Colonic mucosa (tissue), 4 donors: ENCODE measurements around the gene TTC28. TPM values are rescaled to one million over a fixed set of nuclear protein-coding genes. Genes with fewer than 3 reads are reported as not detected.

Experiments used
- DNase-seq: peaks from one replicate; pipeline ENCODE4 v3.0.0-alpha.2; 2020
- H3K27ac ChIP-seq: fragments of 200-600 bp; one replicate; pipeline ENCODE4 v1.8.0; 2021
- H3K27me3 ChIP-seq: fragments of 200-600 bp; one replicate; pipeline ENCODE4 v1.8.0; 2021
- H3K36me3 ChIP-seq: fragments of 200-600 bp; one replicate; pipeline ENCODE4 v1.8.0; 2021
- H3K4me1 ChIP-seq: fragments of 200-600 bp; one replicate; pipeline ENCODE4 v1.8.0; 2021; ENCODE audit warnings: mild to moderate bottlenecking
- H3K4me3 ChIP-seq: fragments of 200-600 bp; one replicate; pipeline ENCODE4 v1.8.0; 2021
- H3K9ac ChIP-seq, 2 donors: one replicate each; pipeline ENCODE4 v1.7.0; 2013; ENCODE audit warnings: control low read depth in 2 of 2, low read depth in 2 of 2, low read length in 2 of 2
- H3K9me3 ChIP-seq: fragments of 200-600 bp; one replicate; pipeline ENCODE4 v1.8.0; 2021
- intact Hi-C: fragments of 100-400 bp; cut with DNase I; formaldehyde crosslinking; loops from one replicate; pipeline ENCODE4 v1.14.1; 2022
- total RNA-seq, 2 donors: library from RNA; stranded (reverse); fragmentation: NEBNext Ultra II Directional in 1 of 2; extraction: Animal tissue kit (Norgen Biotek cat#: 25700) in 1 of 2; gene quantifications; one replicate each; pipeline ENCODE4 v1.2.1, GENCODE V29; 2021
- TF ChIP-seq, protein P1 (sequence below): fragments of 200-600 bp; IDR thresholded peaks from one replicate; pipeline ENCODE4 v1.8.0; 2022; ENCODE audit warnings: antibody characterized with exemption, mild to moderate bottlenecking
- donor health status: healthy.
- donor health status: DM: no; HTN: no; CAD: no.
- donor health status: DM: no; HTN: no; CAD: no.

The TTC28 gene
- total RNA-seq, 2 donors from 2014 or later = 6.6 to 9.2 TPM

DNA sequence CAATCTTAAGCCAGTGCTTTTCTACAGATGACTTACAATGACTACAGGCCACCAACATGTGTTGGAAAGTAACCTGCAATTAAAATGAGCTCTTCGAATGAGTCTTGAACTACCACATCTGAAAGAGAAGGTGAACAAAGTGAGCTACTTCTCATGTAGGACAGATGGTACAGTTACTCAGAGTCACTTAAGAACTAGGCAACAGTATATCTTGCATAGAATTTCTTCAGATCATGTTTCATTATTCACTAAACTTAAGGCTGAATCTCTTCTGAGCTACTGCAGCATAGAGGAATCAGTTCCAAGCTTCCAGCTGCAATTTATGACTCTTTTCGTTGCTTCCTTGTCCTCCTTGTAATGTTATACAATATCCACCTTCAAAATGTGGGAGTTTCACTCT is 270.9 kb downstream of the TTC28 start:
- DNase-seq = no peak
- no peaks in the 10 kb centered on the region for H3K4me1 ChIP-seq
- no peak overlapping the region for H3K4me3 ChIP-seq
- intact Hi-C loops = no loop called here
- no peaks in the 10 kb centered on the region for H3K9me3 ChIP-seq
- H3K27me3 ChIP-seq = no peaks in the 10 kb centered on the region
- H3K27ac ChIP-seq = no peak overlapping the region
- TF ChIP-seq, protein P1, sequence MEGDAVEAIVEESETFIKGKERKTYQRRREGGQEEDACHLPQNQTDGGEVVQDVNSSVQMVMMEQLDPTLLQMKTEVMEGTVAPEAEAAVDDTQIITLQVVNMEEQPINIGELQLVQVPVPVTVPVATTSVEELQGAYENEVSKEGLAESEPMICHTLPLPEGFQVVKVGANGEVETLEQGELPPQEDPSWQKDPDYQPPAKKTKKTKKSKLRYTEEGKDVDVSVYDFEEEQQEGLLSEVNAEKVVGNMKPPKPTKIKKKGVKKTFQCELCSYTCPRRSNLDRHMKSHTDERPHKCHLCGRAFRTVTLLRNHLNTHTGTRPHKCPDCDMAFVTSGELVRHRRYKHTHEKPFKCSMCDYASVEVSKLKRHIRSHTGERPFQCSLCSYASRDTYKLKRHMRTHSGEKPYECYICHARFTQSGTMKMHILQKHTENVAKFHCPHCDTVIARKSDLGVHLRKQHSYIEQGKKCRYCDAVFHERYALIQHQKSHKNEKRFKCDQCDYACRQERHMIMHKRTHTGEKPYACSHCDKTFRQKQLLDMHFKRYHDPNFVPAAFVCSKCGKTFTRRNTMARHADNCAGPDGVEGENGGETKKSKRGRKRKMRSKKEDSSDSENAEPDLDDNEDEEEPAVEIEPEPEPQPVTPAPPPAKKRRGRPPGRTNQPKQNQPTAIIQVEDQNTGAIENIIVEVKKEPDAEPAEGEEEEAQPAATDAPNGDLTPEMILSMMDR = no peak
- no peaks in the 10 kb centered on the region for H3K36me3 ChIP-seq
- H3K9ac ChIP-seq = no peak overlapping the region

DNA sequence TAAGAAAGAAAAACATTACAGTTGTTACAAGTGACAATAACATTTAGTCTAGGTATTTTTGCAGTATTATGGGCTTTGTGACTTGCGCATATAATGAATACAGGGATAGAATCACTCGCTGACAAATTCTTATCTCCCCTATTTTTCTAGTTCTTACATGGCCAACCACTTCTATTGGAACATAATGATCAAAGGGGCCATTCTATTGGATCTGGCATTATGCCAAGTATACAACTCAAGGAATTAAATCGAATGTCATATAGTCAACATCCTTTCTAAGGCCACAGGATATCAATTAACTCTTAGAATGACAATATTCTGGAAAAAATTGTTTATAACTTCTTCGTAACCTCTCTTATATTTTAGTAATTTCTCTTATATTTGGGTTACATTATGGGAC is 272.0 kb downstream of the TTC28 start:
- no peaks in the 10 kb centered on the region for H3K9me3 ChIP-seq
- H3K27me3 ChIP-seq = no peaks in the 10 kb centered on the region
- intact Hi-C loops = no loop called here
- H3K36me3 ChIP-seq = no peaks in the 10 kb centered on the region
- no peak overlapping the region for H3K27ac ChIP-seq
- no peak overlapping the region for H3K9ac ChIP-seq
- TF ChIP-seq, protein P1 = no peak
- no peak for DNase-seq
- no peak overlapping the region for H3K4me3 ChIP-seq
- H3K4me1 ChIP-seq = no peaks in the 10 kb centered on the region

DNA sequence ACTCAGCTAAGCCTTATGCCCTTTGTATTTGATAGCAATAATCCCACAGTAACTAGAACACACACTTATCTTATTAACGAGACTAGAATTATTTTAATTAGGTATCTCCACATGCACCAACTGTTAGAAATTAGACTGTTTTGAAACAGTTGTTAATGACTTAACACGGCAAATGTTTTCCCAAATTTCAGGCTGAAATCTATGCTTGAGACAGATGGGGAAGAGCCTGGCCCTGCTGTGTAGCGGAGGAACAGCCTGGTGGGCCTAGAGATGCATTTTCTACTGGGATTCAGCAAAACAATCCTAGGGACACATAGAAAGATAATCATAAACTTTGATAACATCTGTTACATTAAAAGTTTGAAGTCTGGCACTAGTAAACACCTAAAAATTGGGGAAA is 273.4 kb downstream of the TTC28 start:
- no peak for DNase-seq
- Histone ChIP-seq H3K9ac (no peak overlapping the region), H3K4me3 (no peak overlapping the region), H3K27ac (no peak overlapping the region), H3K9me3 (no peaks in the 10 kb centered on the region), H3K27me3 (no peaks in the 10 kb centered on the region), H3K4me1 (no peaks in the 10 kb centered on the region), H3K36me3 (no peaks in the 10 kb centered on the region)
- intact Hi-C loops = no loop called here
- TF ChIP-seq, protein P1 = no peak

DNA sequence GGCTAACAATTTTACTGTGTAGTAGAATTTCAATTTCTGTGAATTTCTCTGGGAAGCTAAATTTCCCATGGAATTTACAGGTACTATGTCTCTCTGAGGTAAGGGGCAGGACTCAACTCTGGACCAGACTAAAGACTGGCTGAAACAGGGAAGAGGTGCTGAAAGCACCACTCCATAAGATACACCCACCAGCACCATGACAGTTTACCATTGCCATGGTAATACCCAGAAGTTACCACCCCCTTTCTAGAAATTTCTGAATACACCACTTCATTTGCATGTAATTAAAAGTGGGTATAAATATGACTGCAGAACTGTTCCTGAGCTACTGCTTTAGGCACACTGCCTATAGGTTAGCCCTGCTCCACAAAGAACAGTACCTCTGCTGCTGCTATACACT is 274.1 kb downstream of the TTC28 start:
- H3K9me3 ChIP-seq = no peaks in the 10 kb centered on the region
- H3K9ac ChIP-seq = no peak overlapping the region
- H3K27ac ChIP-seq = no peak overlapping the region
- TF ChIP-seq, protein P1 = no peak
- H3K27me3 ChIP-seq = no peaks in the 10 kb centered on the region
- no peak overlapping the region for H3K4me3 ChIP-seq
- no peaks in the 10 kb centered on the region for H3K4me1 ChIP-seq
- H3K36me3 ChIP-seq = no peaks in the 10 kb centered on the region
- DNase-seq = no peak
- intact Hi-C loops = no loop called here

DNA sequence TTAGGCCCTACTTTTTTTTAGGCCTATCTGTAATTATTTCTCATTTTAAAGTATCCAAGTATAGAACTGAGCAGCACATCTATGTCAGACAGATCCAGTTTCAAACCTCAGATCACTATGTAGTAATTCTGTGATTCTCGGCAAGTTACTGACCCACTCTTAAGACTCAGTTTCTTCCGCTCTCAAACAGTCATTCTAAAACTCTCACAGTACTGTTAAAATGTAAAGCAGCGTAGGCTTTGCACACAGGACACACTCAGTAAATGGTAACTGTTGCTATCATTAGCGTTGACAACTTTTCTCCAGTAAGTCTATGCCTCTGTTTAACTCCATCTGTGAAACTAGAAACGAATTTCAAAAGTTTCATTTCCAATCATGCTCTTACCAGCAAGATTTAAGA is 277.1 kb downstream of the TTC28 start:
- no peaks in the 10 kb centered on the region for H3K9me3 ChIP-seq
- DNase-seq = no peak
- no peak overlapping the region for H3K27ac ChIP-seq
- TF ChIP-seq, protein P1 = no peak
- H3K36me3 ChIP-seq = no peaks in the 10 kb centered on the region
- no peak overlapping the region for H3K4me3 ChIP-seq
- H3K9ac ChIP-seq = no peak overlapping the region
- no peaks in the 10 kb centered on the region for H3K27me3 ChIP-seq
- no peaks in the 10 kb centered on the region for H3K4me1 ChIP-seq
- intact Hi-C loops = no loop called here

DNA sequence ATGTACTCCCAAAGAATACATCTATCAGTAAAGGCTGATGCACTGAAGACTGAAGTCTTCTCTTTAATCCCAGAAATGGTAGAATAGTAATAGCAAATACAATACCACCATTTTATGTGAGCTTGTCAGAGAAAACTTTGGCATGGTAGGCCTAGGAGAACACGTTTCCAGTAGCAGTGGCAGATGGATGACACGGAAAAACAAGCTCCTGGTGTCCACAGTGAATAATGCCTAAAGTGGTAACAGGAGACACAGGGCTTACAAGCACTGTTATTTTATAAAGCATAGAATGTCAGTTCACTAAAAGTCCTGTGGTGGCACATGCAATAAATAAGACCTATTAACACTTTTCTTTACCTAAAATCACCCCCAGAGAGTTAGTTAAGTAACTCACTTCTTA is 277.6 kb downstream of the TTC28 start:
- no peaks in the 10 kb centered on the region for H3K27me3 ChIP-seq
- TF ChIP-seq, protein P1 = no peak
- H3K9ac ChIP-seq = no peak overlapping the region
- no peak overlapping the region for H3K4me3 ChIP-seq
- no peak overlapping the region for H3K27ac ChIP-seq
- H3K9me3 ChIP-seq = no peaks in the 10 kb centered on the region
- intact Hi-C loops = no loop called here
- no peak for DNase-seq
- H3K4me1 ChIP-seq = no peaks in the 10 kb centered on the region
- no peaks in the 10 kb centered on the region for H3K36me3 ChIP-seq
